ENCODE data around the gene EEF2K.
"Not testable (repeated sequence)": the region's sequence is repeated elsewhere in the genome, so short reads cannot be mapped to it uniquely, and the experiment has no call there.

EEF2K gene

GRCh38 chr16:22216191-22216831, 10.2 kb downstream of the EEF2K start:
- WGBS (ENCODE audit: insufficient coverage): 65% methylated on average over 5 of the region's 9 CpGs
- H3K4me1 ChIP-seq (ENCODE audit: control extremely low read depth in 1 of 4, control insufficient read depth in 4 of 4, insufficient read depth in 4 of 4, low read length in 3 of 4): peaks cover 2 to 20% (median 12%) of the 10 kb centered on the region in 4 experiments

GRCh38 chr16:22216832-22217225, 10.8 kb downstream of the EEF2K start:
- H3K27me3 ChIP-seq (replicated peaks in 2 of 5; ENCODE audit: control insufficient read depth in 4 of 5, insufficient read depth in 5 of 5, low read length in 4 of 5); DNase-seq; H3K9me3 ChIP-seq (ENCODE audit: control extremely low read depth in 1 of 5, control insufficient read depth in 4 of 5, insufficient read depth in 2 of 5, low read depth in 1 of 5, low read length in 4 of 5): not testable (repeated sequence)
- H3K4me3 ChIP-seq (ENCODE audit: control insufficient read depth in 1 of 7, extremely low read depth in 1 of 7, insufficient read depth in 4 of 7, low read depth in 2 of 7, low read length in 6 of 7): peak overlapping the region in 1 of 7 experiments; percentile 34
- WGBS (ENCODE audit: insufficient coverage): 0% methylated on average over 1 of the region's 7 CpGs
- H3K4me1 ChIP-seq (ENCODE audit: control extremely low read depth in 1 of 4, control insufficient read depth in 4 of 4, insufficient read depth in 4 of 4, low read length in 3 of 4): peaks cover 2 to 20% (median 12%) of the 10 kb centered on the region in 4 experiments
- H3K27ac ChIP-seq (ENCODE audit: insufficient read depth in 1 of 2, low read depth in 1 of 2, low read length in 2 of 2, poor library complexity in 1 of 2, severe bottlenecking in 2 of 2): peak overlapping the region in 1 of 2 experiments; percentile 85
- H3K36me3 ChIP-seq (ENCODE audit: control insufficient read depth in 4 of 4, insufficient read depth in 4 of 4, low read length in 3 of 4): peaks cover 0 to 41% (median 3%) of the 10 kb centered on the region in 4 experiments
- POLR2A ChIA-PET: interaction anchor here (0.6 kb wide), 1 partner anchor 12 kb away, joined by 3 read pairs; no protein-coding TSS in a partner anchor
- CTCF ChIA-PET: interaction anchor here (1.3 to 6.1 kb wide), 2 partner anchors 10 to 11 kb away, joined by 5 to 45 read pairs; partner anchors contain the start of gene EEF2K

More at GRCh38 chr16:22216191-22216831, 10.2 kb downstream of the EEF2K start:
- ChIA-PET POLR2A (interaction anchor here (0.5 to 0.6 kb wide), 2 partner anchors 12 to 352 kb away, joined by 3 read pairs; no protein-coding TSS in a partner anchor), CTCF (interaction anchor here (0.8 to 6.1 kb wide), 3 partner anchors 10 to 17 kb away, joined by 5 to 45 read pairs (median 5); partner anchors contain the start of gene EEF2K)
- Histone ChIP-seq H3K9me3 (ENCODE audit: control extremely low read depth in 1 of 5, control insufficient read depth in 4 of 5, insufficient read depth in 2 of 5, low read depth in 1 of 5, low read length in 4 of 5) (no peaks in the 10 kb centered on the region), H3K36me3 (ENCODE audit: control insufficient read depth in 4 of 4, insufficient read depth in 4 of 4, low read length in 3 of 4) (peaks cover 0 to 45% (median 4%) of the 10 kb centered on the region in 4 experiments), H3K27ac (ENCODE audit: insufficient read depth in 1 of 2, low read depth in 1 of 2, low read length in 2 of 2, poor library complexity in 1 of 2, severe bottlenecking in 2 of 2) (peak overlapping the region; percentile 55 to 85), H3K27me3 (replicated peaks in 2 of 5; ENCODE audit: control insufficient read depth in 4 of 5, insufficient read depth in 5 of 5, low read length in 4 of 5) (no peaks in the 10 kb centered on the region), H3K4me3 (ENCODE audit: control insufficient read depth in 1 of 7, extremely low read depth in 1 of 7, insufficient read depth in 4 of 7, low read depth in 2 of 7, low read length in 6 of 7) (no peak overlapping the region)
- DNase-seq: peak; percentile 72 to 96 (median 92)

GRCh38 chr16:22217890-22218730, 12.0 kb downstream of the EEF2K start:
- POLR2A ChIA-PET: no interaction called here
- WGBS (ENCODE audit: insufficient coverage): 93% methylated on average over 17 of the region's 18 CpGs
- DNase-seq: peak in 1 of 3 donors; percentile 44
- Histone ChIP-seq H3K4me3 (ENCODE audit: control insufficient read depth in 1 of 7, extremely low read depth in 1 of 7, insufficient read depth in 4 of 7, low read depth in 2 of 7, low read length in 6 of 7) (no peak overlapping the region), H3K9me3 (ENCODE audit: control extremely low read depth in 1 of 5, control insufficient read depth in 4 of 5, insufficient read depth in 2 of 5, low read depth in 1 of 5, low read length in 4 of 5) (no peaks in the 10 kb centered on the region), H3K27me3 (replicated peaks in 2 of 5; ENCODE audit: control insufficient read depth in 4 of 5, insufficient read depth in 5 of 5, low read length in 4 of 5) (no peaks in the 10 kb centered on the region), H3K27ac (ENCODE audit: insufficient read depth in 1 of 2, low read depth in 1 of 2, low read length in 2 of 2, poor library complexity in 1 of 2, severe bottlenecking in 2 of 2) (no peak overlapping the region), H3K4me1 (ENCODE audit: control extremely low read depth in 1 of 4, control insufficient read depth in 4 of 4, insufficient read depth in 4 of 4, low read length in 3 of 4) (peaks cover 2 to 20% (median 12%) of the 10 kb centered on the region in 4 experiments), H3K36me3 (ENCODE audit: control insufficient read depth in 4 of 4, insufficient read depth in 4 of 4, low read length in 3 of 4) (peaks cover 0 to 37% (median 3%) of the 10 kb centered on the region in 4 experiments)
- CTCF ChIA-PET: interaction anchor here (0.7 to 6.1 kb wide), 4 partner anchors 10 to 83 kb away, joined by 3 to 45 read pairs (median 4); partner anchors contain the start of gene EEF2K

GRCh38 chr16:22219389-22220068, 13.5 kb downstream of the EEF2K start:
- Histone ChIP-seq H3K27me3 (replicated peaks in 2 of 5; ENCODE audit: control insufficient read depth in 4 of 5, insufficient read depth in 5 of 5, low read length in 4 of 5) (no peaks in the 10 kb centered on the region), H3K9me3 (ENCODE audit: control extremely low read depth in 1 of 5, control insufficient read depth in 4 of 5, insufficient read depth in 2 of 5, low read depth in 1 of 5, low read length in 4 of 5) (no peaks in the 10 kb centered on the region), H3K4me3 (ENCODE audit: control insufficient read depth in 1 of 7, extremely low read depth in 1 of 7, insufficient read depth in 4 of 7, low read depth in 2 of 7, low read length in 6 of 7) (no peak overlapping the region), H3K27ac (ENCODE audit: insufficient read depth in 1 of 2, low read depth in 1 of 2, low read length in 2 of 2, poor library complexity in 1 of 2, severe bottlenecking in 2 of 2) (no peak overlapping the region), H3K36me3 (ENCODE audit: control insufficient read depth in 4 of 4, insufficient read depth in 4 of 4, low read length in 3 of 4) (peaks cover 0 to 24% (median 3%) of the 10 kb centered on the region in 4 experiments), H3K4me1 (ENCODE audit: control extremely low read depth in 1 of 4, control insufficient read depth in 4 of 4, insufficient read depth in 4 of 4, low read length in 3 of 4) (peaks cover 2 to 20% (median 12%) of the 10 kb centered on the region in 4 experiments)
- ChIA-PET CTCF (interaction anchor here (1.2 to 6.1 kb wide), 4 partner anchors 9 to 23 kb away, joined by 3 to 45 read pairs (median 10); partner anchors contain the start of gene EEF2K), POLR2A (no interaction called here)
- WGBS (ENCODE audit: insufficient coverage): 94% methylated on average over 3 of the region's 3 CpGs
- no peak for DNase-seq

- peaks cover 2 to 20% (median 12%) of the 10 kb centered on the region in 4 experiments for H3K4me1 ChIP-seq (ENCODE audit: control extremely low read depth in 1 of 4, control insufficient read depth in 4 of 4, insufficient read depth in 4 of 4, low read length in 3 of 4)
- 85% methylated on average over 7 of the region's 11 CpGs for WGBS (ENCODE audit: insufficient coverage)
- H3K27me3 ChIP-seq (replicated peaks in 2 of 5; ENCODE audit: control insufficient read depth in 4 of 5, insufficient read depth in 5 of 5, low read length in 4 of 5): no peaks in the 10 kb centered on the region
- no peak for DNase-seq
- POLR2A ChIA-PET: no interaction called here
- H3K36me3 ChIP-seq (ENCODE audit: control insufficient read depth in 4 of 4, insufficient read depth in 4 of 4, low read length in 3 of 4): peaks cover 0 to 21% (median 3%) of the 10 kb centered on the region in 4 experiments
- no peaks in the 10 kb centered on the region for H3K9me3 ChIP-seq (ENCODE audit: control extremely low read depth in 1 of 5, control insufficient read depth in 4 of 5, insufficient read depth in 2 of 5, low read depth in 1 of 5, low read length in 4 of 5)
- no peak overlapping the region for H3K4me3 ChIP-seq (ENCODE audit: control insufficient read depth in 1 of 7, extremely low read depth in 1 of 7, insufficient read depth in 4 of 7, low read depth in 2 of 7, low read length in 6 of 7)
- CTCF ChIA-PET: interaction anchor here (1.2 to 6.1 kb wide), 4 partner anchors 10 to 24 kb away, joined by 3 to 45 read pairs (median 10); partner anchors contain the start of gene EEF2K
- no peak overlapping the region for H3K27ac ChIP-seq (ENCODE audit: insufficient read depth in 1 of 2, low read depth in 1 of 2, low read length in 2 of 2, poor library complexity in 1 of 2, severe bottlenecking in 2 of 2)
Observed at GRCh38 chr16:22220069-22220440, 14.0 kb downstream of the EEF2K start.

- CTCF ChIA-PET: interaction anchor here (2.0 to 6.1 kb wide), 3 partner anchors 10 to 18 kb away, joined by 4 to 45 read pairs (median 15); partner anchors contain the start of gene EEF2K
- Histone ChIP-seq H3K27me3 (replicated peaks in 2 of 5; ENCODE audit: control insufficient read depth in 4 of 5, insufficient read depth in 5 of 5, low read length in 4 of 5) (no peaks in the 10 kb centered on the region), H3K27ac (ENCODE audit: insufficient read depth in 1 of 2, low read depth in 1 of 2, low read length in 2 of 2, poor library complexity in 1 of 2, severe bottlenecking in 2 of 2) (no peak overlapping the region), H3K9me3 (ENCODE audit: control extremely low read depth in 1 of 5, control insufficient read depth in 4 of 5, insufficient read depth in 2 of 5, low read depth in 1 of 5, low read length in 4 of 5) (no peaks in the 10 kb centered on the region), H3K4me3 (ENCODE audit: control insufficient read depth in 1 of 7, extremely low read depth in 1 of 7, insufficient read depth in 4 of 7, low read depth in 2 of 7, low read length in 6 of 7) (no peak overlapping the region), H3K4me1 (ENCODE audit: control extremely low read depth in 1 of 4, control insufficient read depth in 4 of 4, insufficient read depth in 4 of 4, low read length in 3 of 4) (peaks cover 2 to 15% (median 11%) of the 10 kb centered on the region in 4 experiments), H3K36me3 (ENCODE audit: control insufficient read depth in 4 of 4, insufficient read depth in 4 of 4, low read length in 3 of 4) (peaks cover 0 to 24% (median 4%) of the 10 kb centered on the region in 4 experiments)
- no peak for DNase-seq
- POLR2A ChIA-PET: no interaction called here
- 98% methylated on average over 9 of the region's 9 CpGs for WGBS (ENCODE audit: insufficient coverage)
Observed at GRCh38 chr16:22220714-22221113, 14.6 kb downstream of the EEF2K start.
